Measurements from ENCODE around the gene ZKSCAN1.

DNA sequence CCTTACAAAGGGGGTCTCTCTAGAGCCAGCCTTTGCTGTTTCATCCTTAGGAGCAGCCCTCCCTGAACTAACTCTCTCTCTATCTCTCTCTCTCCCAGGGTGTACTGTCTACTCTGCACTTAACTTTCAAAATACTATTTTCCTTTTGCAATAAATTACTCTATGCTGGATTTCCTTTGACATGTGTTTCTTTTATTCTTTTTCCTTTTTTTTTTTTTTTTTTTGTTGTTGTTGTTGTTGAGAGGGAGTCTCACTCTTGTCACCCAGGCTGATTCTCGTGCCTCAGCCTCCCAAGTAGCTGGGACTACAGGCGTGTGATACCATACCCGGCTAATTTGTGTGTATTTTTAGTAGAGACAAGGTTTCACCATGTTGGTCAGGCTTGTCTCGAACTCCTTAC lies 67.6 kb downstream of the ZKSCAN1 start:
- TF ChIP-seq, protein P1, sequence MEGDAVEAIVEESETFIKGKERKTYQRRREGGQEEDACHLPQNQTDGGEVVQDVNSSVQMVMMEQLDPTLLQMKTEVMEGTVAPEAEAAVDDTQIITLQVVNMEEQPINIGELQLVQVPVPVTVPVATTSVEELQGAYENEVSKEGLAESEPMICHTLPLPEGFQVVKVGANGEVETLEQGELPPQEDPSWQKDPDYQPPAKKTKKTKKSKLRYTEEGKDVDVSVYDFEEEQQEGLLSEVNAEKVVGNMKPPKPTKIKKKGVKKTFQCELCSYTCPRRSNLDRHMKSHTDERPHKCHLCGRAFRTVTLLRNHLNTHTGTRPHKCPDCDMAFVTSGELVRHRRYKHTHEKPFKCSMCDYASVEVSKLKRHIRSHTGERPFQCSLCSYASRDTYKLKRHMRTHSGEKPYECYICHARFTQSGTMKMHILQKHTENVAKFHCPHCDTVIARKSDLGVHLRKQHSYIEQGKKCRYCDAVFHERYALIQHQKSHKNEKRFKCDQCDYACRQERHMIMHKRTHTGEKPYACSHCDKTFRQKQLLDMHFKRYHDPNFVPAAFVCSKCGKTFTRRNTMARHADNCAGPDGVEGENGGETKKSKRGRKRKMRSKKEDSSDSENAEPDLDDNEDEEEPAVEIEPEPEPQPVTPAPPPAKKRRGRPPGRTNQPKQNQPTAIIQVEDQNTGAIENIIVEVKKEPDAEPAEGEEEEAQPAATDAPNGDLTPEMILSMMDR (IDR thresholded peaks at IDR 0.05 in 2 of 3, conservative IDR thresholded peaks at IDR 0.05 in 1 of 3; ENCODE audit: borderline replicate concordance in 1 of 3, insufficient read depth in 1 of 3, low read depth in 2 of 3, low read length in 2 of 3) = no peak
- TF ChIP-seq CEBPB (IDR thresholded peaks at IDR 0.05; ENCODE audit: low read depth) (no peak), ZNF274 (IDR thresholded peaks at IDR 0.05; ENCODE audit: low read depth, low read length) (no peak), MAX (IDR thresholded peaks at IDR 0.05) (no peak), POLR2AphosphoS5 (IDR thresholded peaks at IDR 0.05; ENCODE audit: low read depth, low read length) (no peak), EZH2phosphoT487 (IDR thresholded peaks at IDR 0.05; ENCODE audit: borderline replicate concordance) (no peak)
